Fibroblast of mammary gland (primary cell): ENCODE results near the gene LRRC27.

Source experiments
- DNase-seq: peaks from one replicate; pipeline ENCODE4 v3.0.0-alpha.2; 2010; ENCODE audit warnings: low read depth
- H3K4me3 ChIP-seq: 2 replicates; pipeline ENCODE4 v1.5.1; 2011; ENCODE audit warnings: low read depth, mild to moderate bottlenecking, low read length, moderate library complexity; ENCODE audit not compliant: control insufficient read depth
- TF ChIP-seq, protein P1 (sequence below): conservative IDR thresholded peaks from 2 replicates; pipeline ENCODE4 v1.5.1; 2011; ENCODE audit warnings: low read depth, low read length, inconsistent platforms; ENCODE audit not compliant: control insufficient read depth, insufficient read depth

Gene LRRC27

DNA sequence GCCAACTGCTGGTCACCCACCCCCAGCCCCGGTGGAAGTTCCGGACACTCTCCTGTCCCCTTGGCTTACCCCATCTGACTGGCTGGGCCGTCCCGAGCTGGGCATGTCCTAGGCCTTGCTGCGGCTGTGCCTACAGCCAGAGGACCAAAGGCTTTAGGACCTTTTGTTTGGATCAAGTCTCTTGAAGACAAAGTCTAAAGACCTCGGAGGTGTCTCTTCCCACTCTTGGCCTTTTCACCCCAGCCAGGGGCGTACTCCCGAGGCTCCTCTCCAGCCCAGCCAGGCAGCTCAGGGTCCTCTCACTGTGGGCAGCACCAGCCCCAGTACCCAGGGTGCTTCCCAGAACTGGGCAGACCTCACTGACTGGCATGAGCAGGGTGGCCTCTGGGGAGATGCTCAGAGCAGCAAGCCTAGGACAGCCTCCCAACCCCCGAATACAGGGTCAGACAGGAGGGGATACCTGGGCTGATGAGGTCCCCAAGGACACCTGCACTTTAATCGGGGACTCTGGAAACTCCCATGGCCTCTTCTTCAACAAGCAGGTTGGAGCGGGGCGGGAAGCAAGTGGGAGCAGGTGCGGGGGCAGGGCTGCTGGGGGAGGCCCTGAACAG lies 62.3 kb downstream of the LRRC27 start:
- TF ChIP-seq, protein P1, sequence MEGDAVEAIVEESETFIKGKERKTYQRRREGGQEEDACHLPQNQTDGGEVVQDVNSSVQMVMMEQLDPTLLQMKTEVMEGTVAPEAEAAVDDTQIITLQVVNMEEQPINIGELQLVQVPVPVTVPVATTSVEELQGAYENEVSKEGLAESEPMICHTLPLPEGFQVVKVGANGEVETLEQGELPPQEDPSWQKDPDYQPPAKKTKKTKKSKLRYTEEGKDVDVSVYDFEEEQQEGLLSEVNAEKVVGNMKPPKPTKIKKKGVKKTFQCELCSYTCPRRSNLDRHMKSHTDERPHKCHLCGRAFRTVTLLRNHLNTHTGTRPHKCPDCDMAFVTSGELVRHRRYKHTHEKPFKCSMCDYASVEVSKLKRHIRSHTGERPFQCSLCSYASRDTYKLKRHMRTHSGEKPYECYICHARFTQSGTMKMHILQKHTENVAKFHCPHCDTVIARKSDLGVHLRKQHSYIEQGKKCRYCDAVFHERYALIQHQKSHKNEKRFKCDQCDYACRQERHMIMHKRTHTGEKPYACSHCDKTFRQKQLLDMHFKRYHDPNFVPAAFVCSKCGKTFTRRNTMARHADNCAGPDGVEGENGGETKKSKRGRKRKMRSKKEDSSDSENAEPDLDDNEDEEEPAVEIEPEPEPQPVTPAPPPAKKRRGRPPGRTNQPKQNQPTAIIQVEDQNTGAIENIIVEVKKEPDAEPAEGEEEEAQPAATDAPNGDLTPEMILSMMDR = no peak
- DNase-seq = no peak
- no peak overlapping the region for H3K4me3 ChIP-seq

DNA sequence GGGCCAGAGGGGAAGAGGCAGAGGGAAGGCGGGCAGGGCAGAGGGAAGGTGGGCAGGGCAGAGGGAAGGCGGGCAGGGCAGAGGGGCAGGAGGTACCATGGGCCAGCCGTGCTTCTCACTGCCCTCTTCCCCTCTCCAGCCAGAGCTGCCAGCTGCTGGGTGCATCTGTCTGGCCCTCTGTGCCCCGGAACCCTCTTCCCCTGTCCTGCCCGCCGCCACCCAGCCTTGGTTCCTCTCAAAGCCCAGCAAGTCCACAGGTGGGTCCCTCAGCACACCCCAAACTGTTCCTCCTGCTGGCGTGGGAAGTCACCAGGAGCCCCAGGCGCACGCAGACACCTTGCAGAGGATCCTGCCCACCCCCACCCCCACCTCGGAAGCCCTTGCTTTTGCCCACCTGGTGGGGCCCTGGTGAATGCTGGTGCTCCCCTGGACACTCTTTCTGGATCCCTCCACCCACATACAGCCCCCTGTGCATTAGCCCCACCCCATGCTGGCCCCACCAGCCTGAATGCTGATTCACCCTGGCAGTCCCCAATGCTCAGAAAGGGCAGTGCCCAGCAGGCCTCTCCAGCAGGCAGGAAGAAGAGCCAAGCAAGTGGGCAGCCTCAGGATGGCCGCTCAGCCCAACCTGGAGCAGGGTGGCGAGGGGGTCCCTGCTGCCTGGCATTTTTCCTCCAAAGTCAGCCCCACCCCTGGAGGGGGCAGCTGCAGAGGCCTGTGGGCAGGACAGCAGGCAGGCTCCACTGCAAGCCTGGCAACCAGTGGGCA lies 63.1 kb downstream of the LRRC27 start:
- no peak overlapping the region for H3K4me3 ChIP-seq

DNA sequence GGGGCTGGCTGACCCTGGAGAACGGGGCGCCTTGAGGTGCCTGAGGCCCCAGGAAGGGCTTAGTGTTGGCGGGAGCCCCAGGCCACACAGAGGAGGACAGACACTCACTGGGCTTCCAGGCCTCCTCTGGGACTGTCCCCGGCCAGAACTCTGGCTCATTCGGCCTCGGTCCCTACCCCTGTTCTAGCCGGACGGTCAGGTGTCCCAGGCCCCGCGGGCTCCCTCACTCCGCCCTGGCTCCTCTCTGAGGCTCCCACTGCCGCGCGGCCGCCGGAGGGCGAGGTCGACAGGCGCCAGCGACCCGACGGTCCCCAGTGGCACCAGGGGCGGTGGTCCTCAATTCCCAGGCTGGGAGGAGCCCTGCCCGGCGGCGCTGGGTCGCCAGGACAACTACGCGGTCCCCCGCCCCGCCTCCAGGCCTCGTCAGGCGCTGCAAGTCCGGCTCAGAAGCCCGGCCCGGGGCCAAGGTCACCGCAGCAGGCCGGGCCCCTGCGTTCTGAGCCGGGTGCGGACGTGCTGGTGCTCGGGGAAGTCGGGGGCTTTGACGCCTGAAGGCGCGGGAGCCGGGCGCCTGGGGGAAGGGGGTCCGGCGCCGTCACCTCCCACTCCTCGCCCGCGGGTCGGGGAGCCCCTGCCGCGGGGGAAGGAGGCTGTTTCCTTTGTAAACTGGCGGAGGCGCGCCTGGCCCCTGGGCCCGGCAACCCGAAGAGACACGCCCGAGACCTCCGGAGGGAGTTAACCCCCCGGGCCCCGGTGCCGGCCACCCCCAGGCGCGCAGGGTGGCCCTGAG lies 63.9 kb downstream of the LRRC27 start:
- TF ChIP-seq, protein P1 = no peak
- peak; percentile 22 for DNase-seq
- H3K4me3 ChIP-seq = no peak overlapping the region

More for the DNA sequence above, 63.1 kb downstream of the LRRC27 start:
- TF ChIP-seq, protein P1 = no peak
- no peak for DNase-seq

DNA sequence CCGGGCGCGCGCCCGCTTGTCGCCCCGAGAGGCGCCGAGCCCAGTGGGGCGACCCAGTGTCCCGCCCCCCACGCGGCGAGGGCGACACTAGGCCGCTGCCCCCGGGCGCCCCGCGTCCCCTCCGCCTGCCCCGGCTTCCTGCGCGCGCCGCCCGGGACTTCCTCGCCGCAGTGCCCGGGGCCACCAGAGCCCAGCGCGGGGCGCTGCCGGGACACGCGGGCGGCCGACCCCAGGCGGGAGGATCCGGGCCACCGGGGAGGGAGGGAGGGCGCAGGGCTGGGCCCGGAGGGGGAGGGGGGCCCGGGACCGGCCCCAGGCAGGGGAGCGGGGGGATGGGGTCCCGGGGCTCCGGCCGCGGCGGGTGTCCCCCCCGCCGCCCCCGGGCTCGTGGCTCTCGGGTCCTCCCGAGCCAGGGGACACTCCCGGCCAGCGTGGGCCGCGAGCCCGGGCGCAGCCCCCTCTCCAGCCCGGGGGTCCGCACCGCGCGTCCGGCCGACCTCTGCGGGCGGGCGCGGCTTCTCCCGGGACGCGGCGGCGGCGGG lies 64.6 kb downstream of the LRRC27 start:
- peak overlapping the region; percentile 9 for H3K4me3 ChIP-seq
- peak; percentile 14 for DNase-seq
- TF ChIP-seq, protein P1 = no peak

DNA sequence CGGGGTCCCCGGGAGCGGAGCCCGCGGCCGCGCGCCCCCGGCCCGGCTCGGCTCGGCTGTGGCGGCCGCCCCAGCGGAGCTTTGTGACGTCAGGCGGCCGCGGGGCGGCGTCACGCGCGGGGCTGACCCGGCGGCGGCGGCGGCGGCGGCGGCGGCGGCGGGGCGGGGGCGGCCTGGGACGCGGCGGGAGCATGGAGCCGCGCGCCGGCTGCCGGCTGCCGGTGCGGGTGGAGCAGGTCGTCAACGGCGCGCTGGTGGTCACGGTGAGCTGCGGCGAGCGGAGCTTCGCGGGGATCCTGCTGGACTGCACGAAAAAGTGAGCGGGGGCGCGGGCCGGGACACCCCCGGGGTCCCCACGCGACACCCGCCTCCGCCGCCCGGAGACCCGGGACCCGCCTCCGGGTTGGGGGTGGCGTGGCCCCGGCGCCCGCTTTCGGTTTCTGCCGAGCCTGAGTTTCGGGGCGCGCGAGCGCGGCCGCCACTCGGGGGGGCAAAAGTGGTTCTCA lies 65.1 kb downstream of the LRRC27 start, which contains the start of gene PWWP2B:
Gene PWWP2B (plus strand): TSS at position 165 of the 506 bp plus-strand sequence. CDS start 27 bp downstream, at position 192.
- H3K4me3 ChIP-seq = peak within 1 kb of the TSS; percentile 56
- TF ChIP-seq, protein P1 = no peak
- no peak for DNase-seq
